ENCODE data around the gene DNMT3A.

DNMT3A gene

DNA sequence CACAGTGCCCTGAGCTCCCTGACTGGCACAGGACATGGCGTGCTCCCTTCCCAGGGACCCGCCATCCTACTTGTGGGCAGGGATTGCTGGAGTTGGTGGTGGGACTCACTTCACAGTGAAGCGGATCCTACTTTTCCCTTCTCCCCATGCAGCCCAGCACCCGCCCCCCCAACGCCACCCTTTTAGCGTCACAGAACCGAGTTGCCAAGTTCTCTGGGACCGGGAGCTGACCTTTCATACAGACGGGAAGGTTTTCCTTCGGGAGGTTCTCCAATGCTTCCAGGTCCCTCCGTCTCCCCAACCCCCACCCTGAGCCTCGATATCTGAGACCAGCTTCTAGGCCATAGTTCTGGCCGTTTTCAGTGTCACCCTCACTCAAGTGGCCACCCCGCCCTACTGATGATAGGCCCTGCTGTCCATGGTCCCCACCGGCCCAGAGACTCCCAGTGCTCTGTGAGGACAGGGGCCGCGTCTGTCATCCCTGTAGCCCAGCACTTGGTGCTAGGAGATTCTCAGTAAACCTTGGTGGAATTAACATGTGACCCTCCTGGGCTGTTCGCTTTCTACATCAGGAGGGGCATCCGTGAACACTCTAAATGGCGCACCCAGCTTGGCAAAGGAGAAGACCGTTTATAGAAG lies 1.6 kb upstream of the DNMT3A start:
- no peak for DNase-seq (ENCODE audit: low read depth)

DNA sequence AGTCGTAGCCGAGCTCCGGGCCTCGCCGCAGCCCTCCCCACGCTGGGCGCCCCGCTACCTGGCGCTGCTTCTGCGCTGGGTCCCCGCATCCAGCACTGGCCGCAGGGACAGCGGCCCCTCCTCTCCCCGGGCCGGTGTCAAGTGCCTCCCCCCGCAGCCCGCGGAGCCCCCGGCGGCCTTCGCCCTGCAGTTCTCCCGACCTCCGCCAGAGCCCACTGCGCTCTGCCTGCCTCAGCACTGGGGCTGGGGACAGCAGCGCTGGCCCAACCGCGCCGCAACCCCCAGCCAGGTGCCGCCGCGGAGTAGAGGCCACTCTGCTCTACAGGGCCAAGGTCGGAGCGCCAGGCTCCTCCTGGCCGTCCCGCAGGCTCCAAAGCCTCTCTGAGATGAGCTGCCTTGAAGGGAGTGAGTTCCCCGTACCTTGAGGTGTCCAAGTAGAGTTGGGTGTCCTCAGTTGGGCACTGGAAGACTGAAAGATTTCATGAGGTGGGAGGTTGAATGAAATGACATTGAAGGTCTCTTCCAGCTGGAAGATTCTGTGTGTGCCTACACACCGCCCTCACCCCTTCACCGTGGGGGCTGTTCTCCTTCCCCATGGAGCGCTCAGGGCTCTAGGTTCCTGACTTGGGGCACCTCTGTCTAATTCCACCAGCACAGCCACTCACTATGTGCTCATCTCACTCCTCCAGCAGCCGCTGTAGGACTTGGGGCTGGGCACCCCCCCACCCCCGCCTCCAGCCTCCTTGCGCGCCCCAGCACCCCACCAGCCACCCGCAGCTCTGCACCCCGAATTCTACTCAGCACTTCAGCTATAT lies 854 bp upstream of the DNMT3A start:
- DNase-seq (ENCODE audit: low read depth): peak; percentile 79

DNA sequence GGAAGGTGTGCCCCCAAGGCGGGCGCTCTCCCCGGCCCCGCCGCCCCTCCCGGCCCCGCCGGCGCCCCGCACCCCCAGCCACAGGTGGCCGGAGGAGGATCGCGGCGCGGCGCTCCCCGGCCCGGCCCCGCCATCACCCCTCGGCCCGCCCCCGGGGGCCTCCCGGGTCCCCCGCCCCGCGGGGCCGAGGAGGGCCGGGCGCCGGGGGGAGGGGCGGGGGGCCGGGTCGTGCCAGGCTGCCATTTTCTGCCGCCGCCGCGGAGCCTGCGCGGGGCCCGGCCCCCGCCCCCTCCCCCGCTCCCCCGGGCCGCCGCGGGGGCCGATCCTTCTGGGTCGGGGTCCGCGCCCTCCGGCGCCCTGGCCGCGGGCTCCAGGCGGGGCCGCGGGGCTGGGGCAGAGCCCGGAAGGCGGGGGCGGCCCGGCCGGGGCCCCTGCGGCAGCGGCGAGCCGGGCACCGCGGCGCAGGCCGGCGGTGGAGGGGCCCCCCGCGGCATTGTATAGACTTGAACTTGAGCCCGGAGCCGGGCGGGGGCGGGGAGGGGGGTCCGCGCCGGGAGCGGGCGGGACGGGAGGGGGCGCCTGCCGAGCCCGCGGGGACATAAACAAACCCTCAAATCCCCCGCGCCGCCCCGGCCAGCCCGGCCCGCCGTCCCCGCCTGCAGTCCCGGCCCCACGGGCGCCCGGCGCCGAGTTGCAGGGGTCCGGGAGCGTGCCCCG lies 556 bp downstream of the DNMT3A start:
- no peak for DNase-seq (ENCODE audit: low read depth)

DNA sequence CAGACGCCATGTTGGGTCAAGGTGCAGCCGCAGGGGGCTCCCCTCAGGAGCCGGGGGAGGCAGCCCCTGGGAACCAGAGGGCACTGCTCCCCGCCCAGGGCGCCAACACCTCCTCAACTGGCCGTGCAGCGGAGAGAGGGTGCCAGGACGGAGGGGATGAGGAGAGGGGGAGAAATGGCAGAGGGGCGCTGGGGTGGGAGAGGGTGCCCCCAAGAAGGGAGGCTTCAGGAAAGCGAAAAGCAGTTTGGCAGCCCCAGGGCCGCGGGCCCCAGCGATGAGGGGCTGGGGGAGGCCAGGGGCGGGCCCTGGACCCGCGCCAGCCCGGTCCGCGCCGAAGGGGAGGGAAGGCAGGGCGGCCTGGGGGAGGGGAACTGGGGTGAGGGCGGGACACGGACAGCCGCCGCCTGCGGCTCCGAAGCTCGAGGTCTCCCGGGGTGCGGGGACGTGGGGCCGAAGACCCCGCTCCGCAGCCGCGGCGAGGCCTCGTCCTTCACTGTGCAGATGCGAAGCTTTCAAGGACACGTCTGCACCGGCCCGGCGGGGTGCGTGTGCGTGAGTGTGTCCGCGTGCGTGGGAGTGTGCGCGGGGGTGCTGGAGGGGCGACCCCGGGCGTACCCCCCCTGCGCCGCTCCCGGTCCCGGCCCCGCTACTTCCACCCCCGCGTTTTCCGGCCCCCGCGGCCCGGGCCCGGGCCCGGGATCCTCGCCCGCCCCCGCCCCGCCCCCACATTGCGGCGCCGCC lies 1.4 kb downstream of the DNMT3A start:
- no peak for DNase-seq (ENCODE audit: low read depth)

DNA sequence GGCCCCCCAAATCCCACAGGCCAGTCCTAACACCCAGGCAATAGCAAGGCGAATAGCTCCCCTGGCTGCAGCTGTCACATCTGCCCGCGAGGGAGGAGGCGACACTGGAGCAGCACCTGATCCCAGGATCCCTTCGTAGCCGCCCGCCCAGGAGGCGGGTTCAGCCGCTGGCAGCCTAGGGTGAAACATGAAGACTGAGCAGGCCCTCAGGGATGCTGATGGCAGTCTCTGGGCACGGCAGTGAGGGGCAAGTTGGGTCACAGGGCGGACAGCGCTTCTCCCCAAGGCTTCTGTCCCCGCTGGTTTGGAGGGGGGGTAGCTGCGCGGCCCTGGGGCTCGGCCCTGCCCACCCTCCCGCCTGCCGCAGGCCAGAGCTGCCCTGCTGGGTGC lies 1.9 kb downstream of the DNMT3A start:
- no peak for DNase-seq (ENCODE audit: low read depth)

DNA sequence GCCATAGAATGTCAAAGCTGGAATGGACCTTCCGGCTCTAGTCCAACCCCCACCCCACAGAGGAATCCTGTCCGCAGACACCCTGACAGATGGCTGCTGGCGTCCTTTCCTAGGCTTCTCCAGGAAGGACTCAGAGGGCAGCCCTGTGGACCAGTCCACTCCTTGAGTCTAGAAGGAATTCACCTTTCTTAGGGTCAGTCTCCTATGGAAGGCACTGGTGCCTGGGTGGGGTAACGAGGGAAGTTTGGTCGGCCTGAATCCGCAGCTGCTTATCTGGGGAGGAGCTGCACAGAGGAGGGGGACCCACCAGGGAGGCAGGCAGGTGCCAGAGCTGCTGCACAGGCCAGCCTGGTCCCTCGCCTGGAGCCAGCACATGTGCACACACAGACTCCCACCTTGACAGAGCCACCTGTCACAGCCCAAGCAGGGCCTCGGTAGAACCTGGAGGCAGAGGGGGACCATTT lies 2.5 kb downstream of the DNMT3A start:
- DNase-seq (ENCODE audit: low read depth): no peak

DNA sequence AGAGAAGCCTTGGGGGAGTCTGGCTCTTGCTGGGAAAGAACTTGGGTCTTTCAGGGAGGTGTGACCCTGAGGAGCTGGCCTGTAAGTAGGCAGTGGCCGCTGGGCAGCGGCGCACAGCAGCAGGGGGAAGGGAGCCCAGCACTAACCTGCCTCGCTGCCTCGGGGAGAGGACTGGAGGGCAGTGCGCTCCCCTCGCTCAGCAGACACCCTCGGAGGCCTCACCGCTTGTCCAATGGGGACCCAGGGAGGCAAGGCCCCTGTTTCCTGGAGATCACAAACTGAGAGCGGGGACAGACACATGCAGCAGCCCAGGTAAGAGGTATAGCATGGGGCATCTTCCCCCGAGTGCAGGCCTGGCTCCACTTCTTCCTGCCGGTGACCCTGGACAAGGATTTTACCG lies 3.3 kb downstream of the DNMT3A start:
- DNase-seq (ENCODE audit: low read depth): no peak

DNA sequence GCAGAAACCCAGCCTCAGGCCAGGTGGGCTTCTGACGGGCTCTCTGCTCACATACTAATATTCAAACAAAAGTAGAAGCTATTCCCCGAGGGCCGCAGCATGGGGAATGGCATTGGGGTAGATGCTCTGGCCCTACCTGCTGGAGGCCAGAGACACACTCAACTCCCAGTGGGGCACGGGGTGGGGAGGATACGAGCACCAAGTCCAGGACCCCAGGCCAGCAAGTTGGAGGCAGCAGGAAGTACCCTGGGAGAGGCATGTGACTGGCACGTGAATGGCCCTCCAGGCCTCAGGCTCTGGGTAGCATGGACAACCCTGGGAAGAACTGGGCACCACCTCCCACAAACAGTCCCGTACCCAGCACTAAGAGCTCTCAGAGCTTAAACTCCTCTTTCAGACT lies 3.8 kb downstream of the DNMT3A start:
- DNase-seq (ENCODE audit: low read depth): no peak

DNA sequence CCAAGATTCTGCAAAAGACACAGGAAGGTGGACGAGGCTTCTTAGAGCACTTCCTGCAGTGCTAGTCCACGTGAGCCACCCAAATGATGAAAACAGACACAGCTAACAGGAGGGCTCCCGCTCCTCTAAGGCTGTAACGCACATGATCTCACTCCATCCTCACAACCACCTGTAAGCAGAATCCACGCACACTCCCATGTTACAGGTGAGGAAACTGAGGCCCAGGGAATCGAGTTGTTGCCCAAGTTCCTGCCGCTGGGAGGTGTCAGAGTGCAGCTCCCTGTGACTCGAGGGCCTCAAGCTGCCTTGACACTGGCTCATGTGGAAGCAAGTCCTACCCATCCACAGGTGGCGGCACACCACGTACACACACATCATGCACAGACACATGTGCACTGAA lies 4.4 kb downstream of the DNMT3A start:
- no peak for DNase-seq (ENCODE audit: low read depth)

DNA sequence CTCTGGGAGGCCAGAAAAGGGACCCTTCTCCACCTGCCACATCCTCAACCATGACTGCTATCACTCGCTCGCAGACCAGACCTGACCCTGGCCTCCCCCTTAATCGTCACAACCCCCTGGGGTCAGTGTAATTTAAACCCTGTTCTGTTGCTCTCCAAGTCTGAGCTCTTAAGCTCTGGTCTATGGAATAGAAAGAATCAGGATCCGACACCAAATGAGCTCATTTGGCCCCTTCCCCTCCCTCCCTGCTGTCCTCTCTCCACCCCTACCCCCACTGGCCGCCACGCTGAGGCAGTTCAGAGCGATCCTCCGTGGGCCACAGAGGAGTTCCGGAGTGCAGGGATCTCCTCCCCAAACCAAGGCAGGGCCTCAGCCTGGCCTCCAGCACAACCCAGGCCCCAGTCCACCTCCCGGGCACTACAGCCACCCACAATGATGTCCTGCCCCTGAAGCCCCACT lies 5.3 kb downstream of the DNMT3A start:
- DNase-seq (ENCODE audit: low read depth): no peak

DNA sequence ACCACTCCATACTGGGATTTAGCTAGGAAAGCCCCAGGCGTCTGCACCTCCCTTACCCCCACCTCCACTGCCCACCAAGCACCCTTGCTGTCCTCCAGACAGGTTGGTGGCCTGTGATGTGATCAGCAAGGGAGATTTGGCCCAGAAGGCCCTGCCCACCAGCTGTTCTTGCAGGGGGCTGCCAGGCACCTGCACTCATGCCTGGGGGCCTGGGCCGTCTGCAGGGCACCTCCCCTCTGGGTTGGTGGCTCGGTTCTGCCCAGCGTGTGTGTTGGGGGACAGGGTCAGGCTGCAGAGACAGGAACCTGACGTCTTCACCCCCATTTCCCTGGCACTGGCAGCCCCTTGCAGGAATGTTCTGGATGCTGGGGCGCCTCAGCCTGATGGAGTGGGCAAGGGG lies 5.8 kb downstream of the DNMT3A start:
- no peak for DNase-seq (ENCODE audit: low read depth)

DNA sequence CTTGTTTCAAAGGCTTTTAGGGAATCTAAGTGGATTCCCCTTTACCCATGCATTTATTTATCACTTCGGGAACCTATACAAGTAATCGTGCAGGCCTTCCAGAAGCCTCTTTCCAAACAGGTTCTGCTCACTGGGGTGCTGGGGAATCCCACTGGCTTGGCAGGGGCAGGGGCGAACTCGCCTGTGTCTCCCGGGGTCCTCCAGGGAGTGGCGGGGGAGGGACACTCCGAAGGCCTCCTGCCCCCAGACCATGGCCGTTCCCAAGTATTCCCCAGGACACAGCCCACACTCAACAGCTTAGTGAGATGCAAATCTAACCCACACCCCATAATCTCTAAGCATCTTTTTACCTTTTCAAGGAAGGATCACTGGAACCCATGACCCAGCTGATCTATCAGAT lies 6.5 kb downstream of the DNMT3A start:
- no peak for DNase-seq (ENCODE audit: low read depth)

DNA sequence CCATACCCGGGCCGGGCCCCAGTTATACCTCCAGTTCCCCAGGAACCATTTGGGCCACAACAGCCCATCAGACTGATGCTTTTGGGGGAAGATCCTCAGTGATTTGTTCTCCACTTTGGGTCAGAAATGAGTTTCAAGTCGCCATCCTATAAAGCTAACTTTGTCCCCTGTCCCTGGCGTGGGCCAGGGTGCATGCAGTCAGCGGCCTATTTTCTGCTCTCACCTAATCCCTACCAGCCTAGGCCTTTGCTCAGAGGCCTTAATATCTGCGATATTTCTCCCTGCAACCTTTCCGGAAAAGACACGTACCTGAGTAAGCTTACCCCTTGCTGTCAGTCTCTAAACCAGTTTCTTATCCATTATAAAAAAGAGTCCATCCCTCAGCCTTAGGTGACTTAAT lies 7.2 kb downstream of the DNMT3A start:
- DNase-seq (ENCODE audit: low read depth): no peak

DNA sequence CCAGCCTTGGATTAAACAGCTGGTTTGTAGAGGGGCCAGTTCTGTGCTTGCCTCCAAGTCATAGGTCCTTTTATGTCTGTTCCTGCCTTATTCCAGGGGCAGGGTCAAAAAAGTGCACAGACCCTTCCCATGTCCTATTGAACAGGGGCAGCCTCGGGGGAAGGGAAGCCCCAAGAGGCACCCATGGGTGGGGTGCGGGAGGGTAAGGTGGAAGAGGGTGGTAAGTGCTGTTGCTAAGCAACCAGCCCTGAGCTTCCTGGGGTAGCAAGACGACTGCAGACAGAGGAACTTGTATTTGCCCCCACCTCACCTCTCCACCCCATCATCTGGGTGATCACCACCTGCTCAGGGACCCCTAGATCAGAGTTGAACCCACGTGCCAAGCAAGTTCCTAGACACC lies 7.7 kb downstream of the DNMT3A start:
- DNase-seq (ENCODE audit: low read depth): no peak

DNA sequence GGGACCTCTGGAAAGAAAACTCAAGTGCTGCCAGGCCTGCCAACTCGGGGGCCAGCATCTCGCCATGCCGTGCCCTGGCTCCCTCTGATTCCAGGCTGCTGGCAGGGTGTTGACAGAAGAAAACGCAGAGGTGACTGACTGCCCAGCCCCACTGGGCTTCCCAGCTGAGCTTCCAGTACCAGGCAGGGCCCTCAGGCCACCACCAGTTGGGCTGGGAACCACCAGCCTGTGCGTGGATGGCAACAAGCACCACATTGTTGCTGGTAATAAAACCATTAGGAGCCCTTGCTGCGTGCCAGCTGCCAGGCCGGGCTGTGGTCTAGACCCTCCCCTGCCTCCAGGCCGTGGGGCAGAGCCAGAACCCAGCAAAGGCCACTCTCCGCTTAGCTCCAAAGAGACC lies 9.2 kb downstream of the DNMT3A start:
- DNase-seq (ENCODE audit: low read depth): no peak

DNA sequence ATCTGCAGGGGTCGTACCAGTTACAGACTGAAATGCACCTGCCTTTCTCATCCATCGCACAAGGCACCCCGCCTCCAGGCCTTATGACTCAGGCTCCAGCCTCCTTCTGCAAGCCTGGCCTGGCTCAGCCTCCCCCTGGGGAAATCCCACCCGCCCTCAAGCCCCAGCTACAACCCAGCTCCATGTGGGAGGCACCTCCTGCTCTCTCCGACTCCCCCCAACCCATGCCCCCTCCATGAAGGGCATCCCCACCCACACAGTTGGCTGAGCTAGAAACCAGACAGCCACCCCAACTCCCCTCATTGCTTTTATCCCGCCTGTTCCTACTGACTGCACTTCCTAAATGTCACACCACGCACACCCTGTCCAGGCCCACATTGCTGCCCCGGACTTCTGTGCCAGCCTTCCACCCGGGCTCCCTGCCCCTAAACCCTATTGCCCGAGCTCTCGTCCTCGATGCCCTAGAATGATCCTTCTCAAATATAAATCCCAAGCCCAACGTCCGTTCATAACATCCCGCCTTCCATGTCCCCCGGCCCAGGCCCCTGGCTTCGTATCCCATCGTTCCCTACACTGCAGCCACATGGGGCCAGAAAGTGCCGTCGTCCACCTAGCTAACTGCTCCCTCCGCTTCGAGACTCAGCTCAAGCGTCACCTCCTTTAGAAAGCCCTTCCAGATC lies 9.9 kb downstream of the DNMT3A start:
- DNase-seq (ENCODE audit: low read depth): no peak

DNA sequence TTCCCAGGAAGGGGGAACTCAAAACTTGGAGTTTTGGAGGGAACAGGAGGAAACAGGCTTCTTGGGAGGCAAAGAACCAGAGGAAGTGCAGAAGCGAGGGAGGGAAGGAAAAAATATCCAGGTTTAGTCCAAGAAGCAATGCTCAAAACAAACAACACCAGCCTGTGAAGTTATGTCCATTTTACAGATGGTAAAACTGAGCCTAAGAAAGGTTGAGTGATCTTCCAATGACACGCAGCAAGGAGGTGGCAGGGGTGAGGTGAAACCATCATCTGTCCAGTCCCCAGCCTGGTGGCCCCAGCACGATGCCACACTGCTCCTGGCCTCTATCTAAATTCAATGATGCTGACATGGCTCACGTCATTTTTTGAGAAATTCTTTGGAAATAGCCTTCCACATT lies 10.8 kb downstream of the DNMT3A start:
- no peak for DNase-seq (ENCODE audit: low read depth)

DNA sequence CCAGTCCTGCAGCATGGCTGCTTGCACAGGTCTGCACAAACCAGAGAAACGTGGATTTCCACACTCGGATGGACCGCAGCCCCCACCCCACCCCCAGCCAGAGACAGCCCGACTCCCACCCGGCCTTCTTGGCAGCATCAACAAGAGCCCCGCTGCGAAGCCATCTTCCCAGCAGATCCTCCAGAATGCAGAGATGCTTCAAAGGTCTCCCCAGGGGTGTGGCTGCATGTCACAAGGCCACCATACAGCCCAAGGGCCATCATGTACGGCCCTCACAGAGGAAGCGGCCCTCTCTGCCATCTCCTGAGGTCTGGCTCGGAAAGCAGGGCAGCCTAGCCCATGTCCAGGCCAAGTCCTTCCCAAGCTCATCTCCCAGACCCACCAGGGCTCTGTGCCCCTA lies 11.5 kb downstream of the DNMT3A start:
- no peak for DNase-seq (ENCODE audit: low read depth)

DNA sequence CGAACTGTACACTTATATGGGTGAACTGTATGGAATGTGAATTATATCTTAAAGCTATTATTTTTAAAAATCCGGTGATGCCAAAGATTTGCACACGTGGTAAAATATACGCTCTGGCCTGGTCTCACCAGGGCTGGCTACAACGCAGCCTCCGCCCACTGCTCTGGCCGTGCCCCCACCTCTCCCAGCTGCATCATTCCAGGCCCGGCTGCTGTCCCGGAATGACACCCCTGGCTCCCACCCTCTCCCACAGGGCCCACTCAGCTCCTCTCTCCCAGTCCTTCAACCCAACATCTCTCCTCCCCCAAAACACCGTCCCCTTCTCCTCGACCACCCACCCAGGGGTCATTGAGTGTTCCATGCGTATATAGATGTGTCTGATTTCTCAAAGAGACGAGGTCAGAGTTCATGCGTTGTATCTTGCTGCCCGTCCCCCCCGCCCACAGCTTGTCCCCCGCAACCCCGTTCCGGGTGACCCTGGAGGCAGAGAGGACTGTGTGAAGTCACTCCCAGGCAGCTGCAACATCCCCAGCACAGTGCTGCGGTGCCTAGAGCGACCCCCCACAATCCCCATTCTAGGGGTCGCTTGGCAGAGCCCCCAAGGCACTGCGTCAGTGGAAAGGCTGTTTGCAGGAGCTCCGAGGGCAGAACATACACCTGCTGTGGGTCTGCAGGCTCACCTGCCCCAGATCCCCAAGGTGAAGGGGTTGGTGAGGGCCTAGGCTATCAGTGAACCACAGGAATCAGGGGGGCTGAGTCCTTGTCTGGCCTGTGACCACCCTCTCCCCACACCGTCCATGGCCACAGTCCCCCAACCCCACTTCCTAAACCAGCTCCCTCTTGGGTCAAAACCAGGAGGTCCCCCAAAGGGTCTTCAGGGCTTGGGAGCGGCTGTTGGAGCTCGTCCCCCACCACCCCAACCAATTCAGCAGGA lies 13.3 kb downstream of the DNMT3A start:
- no peak for DNase-seq (ENCODE audit: low read depth)

DNA sequence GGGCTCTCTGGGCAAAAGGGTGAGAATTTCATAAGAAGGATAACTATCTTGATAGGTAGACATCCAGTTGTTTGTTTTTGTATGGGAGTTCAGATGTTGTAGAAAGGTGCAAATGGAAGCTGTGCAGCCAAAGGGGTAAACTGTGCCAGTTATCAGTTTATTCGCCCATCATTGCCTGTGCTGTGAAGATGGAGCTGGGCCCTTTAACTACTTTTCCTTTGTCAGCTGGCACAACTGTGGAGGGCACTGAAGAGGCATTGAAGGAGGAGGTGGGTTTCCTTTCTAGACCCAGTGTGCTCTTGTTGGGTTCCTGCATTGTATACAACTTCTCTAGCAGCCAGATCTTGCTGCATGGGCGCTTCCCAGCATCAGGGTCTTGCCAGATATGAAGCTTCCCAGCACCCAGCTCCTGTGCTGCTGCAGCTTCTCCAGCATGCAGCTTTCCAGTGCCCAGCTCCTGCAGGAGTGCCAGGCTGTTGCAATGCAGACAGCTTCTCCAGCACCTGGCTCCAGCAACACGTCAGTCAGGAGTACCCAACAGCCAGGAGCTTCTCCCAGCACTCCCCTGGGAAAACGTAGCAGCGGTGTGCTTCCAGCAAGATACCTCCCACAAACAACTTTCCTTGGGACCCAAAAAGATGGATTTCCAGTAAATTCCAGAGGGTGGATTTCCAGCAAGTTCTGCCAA lies 15.3 kb downstream of the DNMT3A start:
- DNase-seq (ENCODE audit: low read depth): no peak
